ENCODE data around the gene PABPN1L.

Gene PABPN1L

GRCh38 chr16:88866151-88866920, at the start of gene PABPN1L:
PABPN1L (minus strand) TSS chr16:88866660; CDS start chr16:88866606, 54 bp downstream.
- H3K27ac ChIP-seq = no peak within 1 kb of the TSS
- no peak for TF ChIP-seq CTCF (IDR thresholded peaks at IDR 0.05)

- H3K27ac ChIP-seq = no peak overlapping the region
- TF ChIP-seq CTCF (IDR thresholded peaks at IDR 0.05) = no peak
- TF ChIP-seq ZFX (IDR thresholded peaks at IDR 0.05; ENCODE audit: borderline replicate concordance) = no peak
Measured at GRCh38 chr16:88915639-88916327, 49.3 kb upstream of the PABPN1L start.

GRCh38 chr16:88914750-88915368, 48.4 kb upstream of the PABPN1L start:
- no peak overlapping the region for H3K27ac ChIP-seq
- no peak for TF ChIP-seq CTCF (IDR thresholded peaks at IDR 0.05)
- no peak for TF ChIP-seq ZFX (IDR thresholded peaks at IDR 0.05; ENCODE audit: borderline replicate concordance)

GRCh38 chr16:88913870-88914269, 47.4 kb upstream of the PABPN1L start:
- TF ChIP-seq CTCF (IDR thresholded peaks at IDR 0.05) (no peak), ZFX (IDR thresholded peaks at IDR 0.05; ENCODE audit: borderline replicate concordance) (no peak)
- H3K27ac ChIP-seq = no peak overlapping the region

- no peak overlapping the region for H3K27ac ChIP-seq
- TF ChIP-seq CTCF (IDR thresholded peaks at IDR 0.05) = no peak
Measured at GRCh38 chr16:88913001-88913612, 46.6 kb upstream of the PABPN1L start.

- H3K27ac ChIP-seq = no peak overlapping the region
- no peak for TF ChIP-seq CTCF (IDR thresholded peaks at IDR 0.05)
- no peak for TF ChIP-seq ZFX (IDR thresholded peaks at IDR 0.05; ENCODE audit: borderline replicate concordance)
Measured at GRCh38 chr16:88912556-88912955, 46.1 kb upstream of the PABPN1L start.
